Stomach (tissue), 9 donors: ENCODE measurements around the gene RYR3. TPM values are rescaled to one million over a fixed set of nuclear protein-coding genes. Genes with fewer than 3 reads are reported as not detected.

Experiments used
- DNase-seq, 2 donors: peaks; one replicate each; pipeline versions ENCODE4 v3.0.0 to v3.0.0-alpha.2; 2013 to 2019
- H3K27ac ChIP-seq, 5 donors: fragments of 200-600 bp in 4 of 5; sonication (generic) in 4 of 5; one replicate each; pipeline ENCODE4 v1.5.1; 2013 to 2019; ENCODE audit warnings: mild to moderate bottlenecking in 1 of 5, moderate library complexity in 1 of 5
- H3K27me3 ChIP-seq, 3 donors: fragments of 200-600 bp; sonication (generic); one replicate each; pipeline ENCODE4 v1.5.1; 2017 to 2019; ENCODE audit warnings: mixed run types in 1 of 3
- H3K36me3 ChIP-seq, 4 donors: fragments of 200-600 bp; sonication (generic); 1 replicate in 3 of 4; 2 replicates in 1 of 4; pipeline ENCODE4 v1.5.1; 2016 to 2019
- H3K4me1 ChIP-seq, 4 donors: fragments of 200-600 bp; sonication (generic); one replicate each; pipeline ENCODE4 v1.5.1; 2016 to 2019
- H3K4me3 ChIP-seq, 4 donors: fragments of 200-600 bp; sonication (generic) in 3 of 4; one replicate each; pipeline ENCODE4 v1.5.1; 2016 to 2019; ENCODE audit warnings: mild to moderate bottlenecking in 1 of 4
- H3K9me3 ChIP-seq, 4 donors: fragments of 200-600 bp; sonication (generic); one replicate each; pipeline ENCODE4 v1.5.1; 2016 to 2019
- CTCF ChIP-seq, 7 experiments: fragments of 450-650 bp in 4 of 7; fragments of 200-600 bp in 3 of 7; sonication (generic) in 3 of 7; IDR thresholded peaks; one replicate each; pipeline ENCODE4 v1.5.1; 2016 to 2019; ENCODE audit warnings: antibody characterized with exemption in 7 of 7, control low read depth in 2 of 7, mild to moderate bottlenecking in 1 of 7
- EP300 ChIP-seq: sonication (generic); formaldehyde crosslinking; IDR thresholded peaks from one replicate; pipeline ENCODE4 v1.6.1; 2017; ENCODE audit warnings: antibody characterized with exemption
- POLR2A ChIP-seq, 4 donors: fragments of 450-650 bp; IDR thresholded peaks; one replicate each; pipeline ENCODE4 v1.6.1; 2016; ENCODE audit warnings: antibody characterized with exemption in 4 of 4, control low read depth in 2 of 4, mild to moderate bottlenecking in 1 of 4, moderate library complexity in 1 of 4
- POLR2AphosphoS5 ChIP-seq, 3 donors: sonication (generic); formaldehyde crosslinking; IDR thresholded peaks; one replicate each; pipeline ENCODE4 v1.6.1; 2016; ENCODE audit warnings: antibody characterized with exemption in 3 of 3
- WGBS, 5 donors: extraction: QIAGEN DNeasy Blood & Tissue Kit in 3 of 5; methylation state at CpG; one replicate each; pipeline versions ENCODE4 v1.1.5 to v1.1.7; 2013 to 2018; 5-methylcytosine and 5-hydroxymethylcytosine counted together
- intact Hi-C: fragments of 100-400 bp; cut with DNase I; formaldehyde crosslinking; loops from one replicate; pipeline ENCODE4 v1.15.1; 2023; ENCODE audit warnings: low total_unique reads
- polyA plus RNA-seq, 3 donors: library from polyadenylated mRNA; stranded (reverse); fragments of 200-250 nt; gene quantifications; one replicate each; pipeline ENCODE4 v1.2.3, GENCODE V29; 2013
- total RNA-seq, 5 donors: library from RNA; depleted of rRNA; stranded (reverse); fragments of >200 nt; gene quantifications; one replicate each; pipeline versions ENCODE4 v1.1.0 to v1.2.3, GENCODE V29; 2014 to 2016
- donor health status: healthy with polysubstance abuse.
- donor health status: Bipolar disorder and iron deficiency.
- donor health status: healthy.

Gene RYR3
- total and polyA plus RNA-seq, 8 donors: 0.12 to 36.2 (median 4.0) TPM

- Histone ChIP-seq H3K4me1 (no peaks in the 10 kb centered on the region), H3K27me3 (no peaks in the 10 kb centered on the region), H3K9me3 (no peaks in the 10 kb centered on the region), H3K27ac (no peak overlapping the region), H3K36me3 (peaks cover 0 to 13% (median 0%) of the 10 kb centered on the region in 4 donors), H3K4me3 (no peak overlapping the region)
- 38 to 45% (median 43%) methylated on average over 9 of the region's 9 CpGs for WGBS, 5 donors
- peak in 1 of 2 donors; percentile 24 for DNase-seq
- no peak for TF ChIP-seq CTCF (IDR thresholded peaks at IDR 0.05)
- no peak for TF ChIP-seq EP300
- TF ChIP-seq POLR2AphosphoS5 (IDR thresholded peaks at IDR 0.05): no peak
- no peak for TF ChIP-seq POLR2A (IDR thresholded peaks at IDR 0.05)
- intact Hi-C loops: loop anchor here (10.0 kb wide), 1 partner anchor 56 kb away; no protein-coding TSS in a partner anchor
These were observed 478.3 kb downstream of the RYR3 start for GRCh38 chr15:33788906-33789540.

GRCh38 chr15:33794453-33794852 lies 483.7 kb downstream of the RYR3 start:
- intact Hi-C loops: no loop called here
- H3K36me3 ChIP-seq: no peaks in the 10 kb centered on the region

GRCh38 chr15:33795070-33795469 lies 484.3 kb downstream of the RYR3 start:
- Histone ChIP-seq H3K4me1 (no peaks in the 10 kb centered on the region), H3K27ac (no peak overlapping the region), H3K4me3 (no peak overlapping the region), H3K27me3 (no peaks in the 10 kb centered on the region), H3K36me3 (no peaks in the 10 kb centered on the region), H3K9me3 (no peaks in the 10 kb centered on the region)
- intact Hi-C loops: no loop called here
- DNase-seq: peak in 1 of 2 donors; percentile 30
- TF ChIP-seq CTCF (IDR thresholded peaks at IDR 0.05) (no peak), POLR2AphosphoS5 (IDR thresholded peaks at IDR 0.05) (no peak)
- WGBS, 5 donors: 64 to 79% (median 72%) methylated on average over 3 of the region's 3 CpGs

More at GRCh38 chr15:33794453-33794852, 483.7 kb downstream of the RYR3 start:
- no peak for TF ChIP-seq EP300
- no peak for TF ChIP-seq CTCF (IDR thresholded peaks at IDR 0.05)
- no peak for TF ChIP-seq POLR2AphosphoS5 (IDR thresholded peaks at IDR 0.05)
- TF ChIP-seq POLR2A (IDR thresholded peaks at IDR 0.05): no peak
- no peaks in the 10 kb centered on the region for H3K4me1 ChIP-seq
- no peak for DNase-seq
- no peaks in the 10 kb centered on the region for H3K27me3 ChIP-seq
- 88 to 94% (median 91%) methylated on average over 5 of the region's 5 CpGs for WGBS, 5 donors
- H3K4me3 ChIP-seq: no peak overlapping the region
- no peak overlapping the region for H3K27ac ChIP-seq
- H3K9me3 ChIP-seq: no peaks in the 10 kb centered on the region

- 44 to 74% (median 61%) methylated on average over 2 of the region's 2 CpGs for WGBS, 5 donors
- intact Hi-C loops: no loop called here
- no peak overlapping the region for H3K27ac ChIP-seq
These were observed 486.9 kb downstream of the RYR3 start for GRCh38 chr15:33797651-33798050.

More at GRCh38 chr15:33797651-33798050, 486.9 kb downstream of the RYR3 start:
- TF ChIP-seq POLR2A (IDR thresholded peaks at IDR 0.05) (no peak), CTCF (IDR thresholded peaks at IDR 0.05) (no peak)
- no peak overlapping the region for H3K4me3 ChIP-seq
- no peaks in the 10 kb centered on the region for H3K9me3 ChIP-seq
- H3K4me1 ChIP-seq: peaks cover 0 to 5% (median 0%) of the 10 kb centered on the region in 4 donors
- DNase-seq: no peak
- H3K27me3 ChIP-seq: no peaks in the 10 kb centered on the region
- no peaks in the 10 kb centered on the region for H3K36me3 ChIP-seq
